Gastroesophageal sphincter (tissue), 4 donors: ENCODE data around the gene INTS13. TPM values are rescaled to one million over a fixed set of nuclear protein-coding genes. Genes with fewer than 3 reads are reported as not detected.

ENCODE experiments used
- ATAC-seq: fragments of 150-250 bp; one replicate; pipeline ENCODE4 v1.9.1; 2016; ENCODE audit warnings: mild to moderate bottlenecking, moderate library complexity
- H3K27ac ChIP-seq, 4 donors: fragments of 200-600 bp; sonication (generic) in 3 of 4; 1 replicate in 3 of 4; 2 replicates in 1 of 4; pipeline ENCODE4 v1.5.1; 2016 to 2019
- H3K27me3 ChIP-seq: fragments of 200-600 bp; sonication (generic); one replicate; pipeline ENCODE4 v1.5.1; 2019
- H3K36me3 ChIP-seq, 2 donors: fragments of 200-600 bp; sonication (generic); one replicate each; pipeline ENCODE4 v1.5.1; 2019; ENCODE audit warnings: control low read depth in 1 of 2
- H3K4me1 ChIP-seq, 3 donors: fragments of 200-600 bp; sonication (generic); 1 replicate in 2 of 3; 2 replicates in 1 of 3; pipeline ENCODE4 v1.5.1; 2016 to 2019; ENCODE audit warnings: control low read depth in 2 of 3
- H3K4me3 ChIP-seq, 2 donors: fragments of 200-600 bp; sonication (generic); one replicate each; pipeline ENCODE4 v1.5.1; 2019; ENCODE audit warnings: mild to moderate bottlenecking in 1 of 2, moderate library complexity in 1 of 2
- H3K9me3 ChIP-seq, 3 donors: fragments of 200-600 bp; sonication (generic); one replicate each; pipeline ENCODE4 v1.5.1; 2017 to 2019; ENCODE audit warnings: control low read depth in 2 of 3
- EP300 ChIP-seq: sonication (generic); formaldehyde crosslinking; IDR thresholded peaks from one replicate; pipeline ENCODE4 v1.6.1; 2017; ENCODE audit warnings: antibody characterized with exemption, mild to moderate bottlenecking
- POLR2A ChIP-seq, 2 donors: fragments of 450-650 bp; IDR thresholded peaks; one replicate each; pipeline ENCODE4 v1.6.1; 2017; ENCODE audit warnings: antibody characterized with exemption in 2 of 2, mild to moderate bottlenecking in 2 of 2, moderate library complexity in 1 of 2
- POLR2AphosphoS5 ChIP-seq: sonication (generic); formaldehyde crosslinking; IDR thresholded peaks from one replicate; pipeline ENCODE4 v1.6.1; 2017; ENCODE audit warnings: antibody characterized with exemption
- WGBS, 2 donors: methylation state at CpG; one replicate each; pipeline ENCODE4 v1.1.5; 2018; ENCODE audit warnings: low coverage in 1 of 2; 5-methylcytosine and 5-hydroxymethylcytosine counted together
- total RNA-seq, 4 donors: library from RNA; depleted of rRNA; stranded (reverse); fragments of >200 nt; gene quantifications; one replicate each; pipeline ENCODE4 v1.1.0, GENCODE V29; 2016
- TF ChIP-seq, protein P1 (sequence below), 4 experiments: fragments of 200-600 bp in 2 of 4; fragments of 450-650 bp in 2 of 4; sonication (generic) in 1 of 4; IDR thresholded peaks; one replicate each; pipeline ENCODE4 v1.5.1; 2017 to 2019; ENCODE audit warnings: antibody characterized with exemption in 4 of 4, mild to moderate bottlenecking in 2 of 4, moderate library complexity in 2 of 4

INTS13 gene
- total RNA-seq, 4 donors from 2014 or later, result 12.4 to 41.6 (median 32.5) TPM

DNA sequence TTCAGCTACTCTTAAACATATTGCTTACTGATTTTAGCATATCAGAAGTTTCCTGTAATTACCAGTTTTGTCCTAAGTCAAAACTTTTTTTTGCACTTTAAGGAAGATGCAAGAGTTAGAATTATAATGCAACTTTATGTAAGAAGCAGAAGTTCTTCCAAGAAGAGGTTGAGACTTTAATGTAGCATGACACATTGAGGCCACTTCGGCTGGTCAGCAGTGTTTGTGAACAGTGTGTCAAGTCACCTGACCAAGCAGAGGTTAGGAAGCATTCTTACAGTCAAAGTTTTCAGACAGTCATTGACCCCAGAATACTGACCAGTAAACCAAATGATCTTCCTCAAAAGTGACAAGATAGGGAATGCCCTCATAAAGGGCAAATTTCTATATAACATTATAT lies 15.7 kb upstream of the INTS13 start:
- Histone ChIP-seq H3K27ac (no peak overlapping the region), H3K4me3 (no peak overlapping the region), H3K9me3 (peaks cover 0 to 5% (median 0%) of the 10 kb centered on the region in 3 donors), H3K4me1 (peaks cover 0 to 11% (median 0%) of the 10 kb centered on the region in 3 donors), H3K27me3 (no peaks in the 10 kb centered on the region), H3K36me3 (peaks cover 4 to 29% of the 10 kb centered on the region in 2 donors)
- WGBS, 2 donors, result 73 to 80% methylated on average over 1 of the region's 1 CpG
- peak; percentile 62 for ATAC-seq
- TF ChIP-seq EP300 (no peak), POLR2AphosphoS5 (no peak), POLR2A (IDR thresholded peaks at IDR 0.05) (no peak)
- TF ChIP-seq, protein P1, sequence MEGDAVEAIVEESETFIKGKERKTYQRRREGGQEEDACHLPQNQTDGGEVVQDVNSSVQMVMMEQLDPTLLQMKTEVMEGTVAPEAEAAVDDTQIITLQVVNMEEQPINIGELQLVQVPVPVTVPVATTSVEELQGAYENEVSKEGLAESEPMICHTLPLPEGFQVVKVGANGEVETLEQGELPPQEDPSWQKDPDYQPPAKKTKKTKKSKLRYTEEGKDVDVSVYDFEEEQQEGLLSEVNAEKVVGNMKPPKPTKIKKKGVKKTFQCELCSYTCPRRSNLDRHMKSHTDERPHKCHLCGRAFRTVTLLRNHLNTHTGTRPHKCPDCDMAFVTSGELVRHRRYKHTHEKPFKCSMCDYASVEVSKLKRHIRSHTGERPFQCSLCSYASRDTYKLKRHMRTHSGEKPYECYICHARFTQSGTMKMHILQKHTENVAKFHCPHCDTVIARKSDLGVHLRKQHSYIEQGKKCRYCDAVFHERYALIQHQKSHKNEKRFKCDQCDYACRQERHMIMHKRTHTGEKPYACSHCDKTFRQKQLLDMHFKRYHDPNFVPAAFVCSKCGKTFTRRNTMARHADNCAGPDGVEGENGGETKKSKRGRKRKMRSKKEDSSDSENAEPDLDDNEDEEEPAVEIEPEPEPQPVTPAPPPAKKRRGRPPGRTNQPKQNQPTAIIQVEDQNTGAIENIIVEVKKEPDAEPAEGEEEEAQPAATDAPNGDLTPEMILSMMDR (IDR thresholded peaks at IDR 0.05), result no peak

DNA sequence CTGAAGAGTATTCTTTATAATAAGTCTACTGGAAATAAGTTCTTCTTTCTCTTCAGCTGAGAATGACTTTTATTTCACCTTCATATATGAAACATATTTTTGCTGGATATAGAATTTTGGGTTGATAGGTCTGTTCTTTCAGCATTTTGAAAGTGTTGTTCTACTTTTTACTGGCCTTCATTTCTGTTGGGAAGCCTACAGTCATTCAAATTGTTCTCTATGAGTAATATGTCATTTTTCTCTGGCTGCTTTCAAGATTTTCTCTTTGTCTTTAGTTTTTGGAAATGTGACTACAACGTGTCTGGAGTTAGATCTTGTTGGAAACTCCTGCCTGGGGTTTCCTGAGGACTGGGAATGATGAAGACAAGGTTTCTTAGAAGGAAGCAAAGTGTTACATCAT lies 10.5 kb upstream of the INTS13 start:
- Histone ChIP-seq H3K4me3 (no peak overlapping the region), H3K27ac (no peak overlapping the region), H3K36me3 (peaks cover 0 to 8% of the 10 kb centered on the region in 2 donors), H3K4me1 (peaks cover 0 to 1% (median 0%) of the 10 kb centered on the region in 3 donors), H3K9me3 (peaks cover 0 to 9% (median 0%) of the 10 kb centered on the region in 3 donors), H3K27me3 (no peaks in the 10 kb centered on the region)
- ATAC-seq, result no peak
- WGBS, 2 donors, result 100% methylated on average over 1 of the region's 1 CpG
- no peak for TF ChIP-seq EP300
- no peak for TF ChIP-seq POLR2A (IDR thresholded peaks at IDR 0.05)
- TF ChIP-seq POLR2AphosphoS5, result no peak
- TF ChIP-seq, protein P1 (IDR thresholded peaks at IDR 0.05), result no peak

DNA sequence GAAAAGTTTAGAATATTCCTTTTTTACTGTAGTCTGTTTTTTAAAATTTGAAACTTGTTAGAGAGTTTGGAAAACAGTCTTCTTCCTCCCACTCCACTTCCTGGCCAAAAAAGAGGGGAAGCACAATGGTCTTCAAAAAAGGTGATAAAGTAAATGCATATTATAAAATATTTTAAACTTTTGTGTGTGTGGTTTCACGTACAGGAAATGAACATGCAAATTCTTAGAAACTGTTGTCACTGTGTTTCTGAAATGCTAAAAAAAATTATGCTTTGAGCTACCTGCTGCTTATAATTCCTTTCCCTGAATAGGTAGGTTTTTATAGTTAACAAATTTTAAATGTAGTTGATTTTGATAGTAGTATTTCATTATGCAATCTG lies 3.4 kb upstream of the INTS13 start:
- Histone ChIP-seq H3K27me3 (no peaks in the 10 kb centered on the region), H3K4me3 (no peak overlapping the region), H3K36me3 (no peaks in the 10 kb centered on the region), H3K4me1 (peaks cover 6 to 41% (median 9%) of the 10 kb centered on the region in 3 donors), H3K9me3 (no peaks in the 10 kb centered on the region), H3K27ac (no peak overlapping the region)
- ATAC-seq, result no peak
- TF ChIP-seq POLR2AphosphoS5 (no peak), EP300 (no peak), POLR2A (IDR thresholded peaks at IDR 0.05) (no peak)
- TF ChIP-seq, protein P1 (IDR thresholded peaks at IDR 0.05), result no peak
- 39 to 50% methylated on average over 1 of the region's 1 CpG for WGBS, 2 donors

DNA sequence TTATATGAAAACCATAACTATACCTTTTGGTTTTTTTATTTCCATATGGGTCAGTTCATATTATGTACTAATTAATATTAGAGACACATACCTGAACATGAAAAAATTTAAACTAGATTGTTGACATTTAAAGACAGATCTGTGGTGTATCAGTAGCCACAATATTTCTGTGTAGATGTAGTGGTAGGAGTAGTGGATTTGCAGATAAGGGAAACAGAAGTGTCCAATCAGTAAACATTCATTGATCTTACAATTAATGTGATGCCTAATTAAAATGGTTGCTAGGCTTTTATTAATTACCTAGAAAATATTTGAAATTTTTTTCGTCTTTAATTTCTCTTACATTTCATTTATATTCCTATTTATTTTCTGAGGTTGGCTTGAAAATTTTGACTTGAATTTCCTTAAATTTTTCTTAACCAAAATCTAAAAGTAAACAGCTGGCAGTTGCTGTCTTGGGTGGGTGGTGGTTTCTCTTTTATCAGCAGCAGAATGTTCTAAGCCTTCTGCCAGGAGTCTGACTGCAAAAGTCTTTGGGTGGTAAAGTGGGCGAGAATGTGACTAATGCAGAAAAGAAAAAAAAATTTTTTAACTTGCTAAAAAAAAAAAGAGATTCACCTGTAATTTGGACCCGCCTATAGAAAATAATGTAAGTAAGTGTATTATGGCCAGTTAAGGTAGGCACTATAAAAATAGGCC lies 2.9 kb upstream of the INTS13 start:
- ATAC-seq, result no peak
- Histone ChIP-seq H3K4me1 (peaks cover 6 to 47% (median 13%) of the 10 kb centered on the region in 3 donors), H3K27ac (no peak overlapping the region), H3K4me3 (no peak overlapping the region), H3K36me3 (no peaks in the 10 kb centered on the region), H3K27me3 (no peaks in the 10 kb centered on the region), H3K9me3 (no peaks in the 10 kb centered on the region)
- TF ChIP-seq EP300 (no peak), POLR2A (IDR thresholded peaks at IDR 0.05) (no peak), POLR2AphosphoS5 (no peak)
- TF ChIP-seq, protein P1 (IDR thresholded peaks at IDR 0.05), result no peak
- 71 to 88% methylated on average over 2 of the region's 3 CpGs for WGBS, 2 donors

DNA sequence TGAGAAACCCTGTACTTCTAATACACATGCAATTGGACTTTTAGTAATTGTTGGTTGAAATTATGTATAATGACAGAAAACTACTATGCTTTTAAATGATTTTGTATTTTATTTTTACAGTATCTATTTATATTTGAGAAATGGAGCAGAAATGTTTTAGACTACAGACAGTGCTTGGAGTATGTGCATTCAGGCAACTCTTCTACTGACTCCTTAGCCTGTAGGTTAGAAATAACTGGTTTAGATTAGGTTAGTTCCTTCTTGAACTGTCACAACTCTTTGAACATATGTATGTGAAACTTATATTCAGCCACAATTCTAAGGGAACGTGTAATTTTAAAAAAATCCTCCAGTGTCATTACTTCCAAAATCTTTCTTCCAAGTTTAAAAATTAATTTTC lies 2.2 kb upstream of the INTS13 start:
- ATAC-seq, result no peak
- WGBS, 2 donors, result 16 to 24% methylated on average over 1 of the region's 1 CpG
- H3K4me1 ChIP-seq, result peaks cover 6 to 54% (median 13%) of the 10 kb centered on the region in 3 donors
- TF ChIP-seq POLR2A (IDR thresholded peaks at IDR 0.05) (no peak), EP300 (no peak), POLR2AphosphoS5 (no peak)
- TF ChIP-seq, protein P1 (IDR thresholded peaks at IDR 0.05), result no peak
- peak overlapping the region in 1 of 4 donors; percentile 96 for H3K27ac ChIP-seq
- H3K9me3 ChIP-seq, result no peaks in the 10 kb centered on the region
- no peaks in the 10 kb centered on the region for H3K27me3 ChIP-seq
- no peaks in the 10 kb centered on the region for H3K36me3 ChIP-seq
- H3K4me3 ChIP-seq, result peak overlapping the region; percentile 87 to 98
